Spleen (tissue), 11 donors: Measurements from ENCODE around the gene HECTD3. TPM values are rescaled to one million over a fixed set of nuclear protein-coding genes. Genes with fewer than 3 reads are reported as not detected.

Source experiments
- DNase-seq: peaks from one replicate; pipeline ENCODE4 v3.0.0-alpha.2; 2020
- H3K27ac ChIP-seq, 8 donors: fragments of 200-600 bp; sonication (generic) in 7 of 8; 1 replicate in 4 of 8; 2 replicates in 4 of 8; pipeline versions ENCODE4 v1.5.0 to v1.8.0; 2016 to 2021; ENCODE audit warnings: inconsistent platforms in 4 of 8, mild to moderate bottlenecking in 4 of 8, moderate library complexity in 1 of 8
- H3K27me3 ChIP-seq, 7 donors: fragments of 200-600 bp; sonication (generic) in 6 of 7; replicated peaks in 1 of 7; 1 replicate in 4 of 7; 2 replicates in 3 of 7; pipeline versions ENCODE4 v1.5.0 to v1.8.0; 2016 to 2021; ENCODE audit warnings: inconsistent platforms in 3 of 7, mild to moderate bottlenecking in 1 of 7
- H3K36me3 ChIP-seq, 6 donors: fragments of 200-600 bp; sonication (generic) in 5 of 6; 1 replicate in 4 of 6; 2 replicates in 2 of 6; pipeline versions ENCODE4 v1.5.0 to v1.8.0; 2016 to 2021; ENCODE audit warnings: inconsistent platforms in 2 of 6
- H3K4me1 ChIP-seq, 6 donors: fragments of 200-600 bp; sonication (generic) in 5 of 6; 1 replicate in 3 of 6; 2 replicates in 3 of 6; pipeline versions ENCODE4 v1.5.0 to v1.8.0; 2016 to 2021; ENCODE audit warnings: inconsistent platforms in 3 of 6
- H3K4me3 ChIP-seq, 8 donors: fragments of 200-600 bp; sonication (generic) in 7 of 8; 1 replicate in 4 of 8; 2 replicates in 4 of 8; pipeline versions ENCODE4 v1.5.0 to v1.8.0; 2016 to 2021; ENCODE audit warnings: inconsistent platforms in 4 of 8, mild to moderate bottlenecking in 4 of 8, moderate library complexity in 2 of 8
- H3K9me3 ChIP-seq, 8 donors: fragments of 200-600 bp; sonication (generic) in 7 of 8; 1 replicate in 4 of 8; 2 replicates in 4 of 8; pipeline versions ENCODE4 v1.5.0 to v1.8.0; 2016 to 2021; ENCODE audit warnings: inconsistent platforms in 4 of 8
- CTCF ChIP-seq, 11 experiments: fragments of 200-600 bp in 7 of 11; fragments of 450-650 bp in 4 of 11; sonication (generic) in 4 of 11; IDR thresholded peaks in 8 of 11; conservative IDR thresholded peaks in 3 of 11; 1 replicate in 7 of 11; 2 replicates in 4 of 11; pipeline versions ENCODE4 v1.4.0 to v1.8.0; 2016 to 2021; ENCODE audit warnings: antibody characterized with exemption in 11 of 11, inconsistent platforms in 4 of 11, mild to moderate bottlenecking in 1 of 11
- POLR2A ChIP-seq, 3 donors: fragments of 450-650 bp; IDR thresholded peaks; one replicate each; pipeline ENCODE4 v1.5.1; 2017; ENCODE audit warnings: antibody characterized with exemption in 3 of 3, mild to moderate bottlenecking in 1 of 3
- POLR2AphosphoS5 ChIP-seq, 3 donors: sonication (generic); formaldehyde crosslinking; IDR thresholded peaks; one replicate each; pipeline ENCODE4 v1.5.1; 2017; ENCODE audit warnings: antibody characterized with exemption in 3 of 3
- WGBS, 5 donors: extraction: QIAGEN DNeasy Blood & Tissue Kit in 3 of 5; methylation state at CpG; one replicate each; pipeline versions ENCODE4 v1.1.5 to v1.1.7; 2013 to 2018; 5-methylcytosine and 5-hydroxymethylcytosine counted together
- intact Hi-C: fragments of 100-400 bp; cut with DNase I; formaldehyde crosslinking; loops from one replicate; pipeline ENCODE4 v1.15.0; 2023; ENCODE audit warnings: low total_unique reads
- polyA plus RNA-seq, 3 donors: library from polyadenylated mRNA; stranded (reverse); fragments of 200-250 nt; gene quantifications; one replicate each; pipeline ENCODE4 v1.2.1, GENCODE V29; 2013
- total RNA-seq, 7 donors: library from RNA; depleted of rRNA in 3 of 7; stranded (reverse); fragments of >200 nt in 3 of 7; fragmentation: NEBNext Ultra II Directional in 4 of 7; extraction: Animal tissue kit (Norgen Biotek cat#: 25700) in 4 of 7; gene quantifications; one replicate each; pipeline versions ENCODE4 v1.1.0 to v1.2.1, GENCODE V29; 2016 to 2021
- donor health status: healthy with polysubstance abuse.
- donor health status: DM: no; HTN: no; CAD: no; lungs with moderate emphysema.
- donor health status: DM: no; HTN: no; CAD: no.
- donor health status: Bipolar disorder and iron deficiency.
- donor health status: healthy.
- donor health status: DM: no; HTN: no; CAD: no.
- donor health status: DM: yes; HTN: yes; CAD: no.

The HECTD3 gene
- total and polyA plus RNA-seq, 10 donors: 13.3 to 50.7 (median 35.6) TPM

DNA sequence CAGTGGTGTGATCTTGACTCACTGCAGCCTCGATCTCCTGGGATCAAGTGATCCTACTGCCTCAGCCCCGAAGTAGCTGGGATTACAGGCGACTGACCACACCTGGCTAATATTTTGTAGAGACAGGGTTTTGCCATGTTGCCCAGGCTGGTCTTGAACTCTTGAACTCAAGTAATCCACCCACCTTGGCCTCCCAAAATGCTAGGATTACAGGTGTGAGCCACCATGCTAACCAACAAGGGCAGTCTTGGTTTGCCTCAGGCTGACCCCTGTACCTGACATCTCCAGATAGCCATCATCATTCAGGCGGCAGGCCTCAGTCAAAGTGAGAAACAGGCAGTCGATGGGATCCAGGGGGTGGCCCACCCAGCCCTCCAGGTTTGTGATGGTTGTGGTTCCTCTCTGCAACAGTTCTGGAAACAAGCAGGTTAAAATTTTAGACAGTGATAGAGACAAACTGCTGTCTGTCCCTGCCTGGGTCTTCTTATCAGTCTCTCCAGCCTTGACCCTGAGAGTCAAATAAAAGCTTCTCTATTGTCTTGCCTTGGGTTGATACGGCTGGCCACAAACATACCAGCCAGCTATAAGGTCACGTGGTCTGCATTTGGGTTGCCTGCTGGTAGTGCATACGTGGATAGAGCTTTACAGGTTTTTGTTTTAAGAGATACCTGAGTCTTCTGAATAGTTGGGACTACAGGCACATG lies 27.7 kb upstream of the HECTD3 start:
- Histone ChIP-seq H3K4me1 (peaks cover 0 to 3% (median 0%) of the 10 kb centered on the region in 6 donors), H3K36me3 (peaks cover 0 to 17% (median 0%) of the 10 kb centered on the region in 6 donors), H3K27me3 (no peaks in the 10 kb centered on the region), H3K4me3 (no peak overlapping the region), H3K27ac (no peak overlapping the region), H3K9me3 (no peaks in the 10 kb centered on the region)
- no peak for TF ChIP-seq POLR2AphosphoS5 (IDR thresholded peaks at IDR 0.05)
- no peak for TF ChIP-seq POLR2A (IDR thresholded peaks at IDR 0.05)
- no peak for TF ChIP-seq CTCF (IDR thresholded peaks at IDR 0.05 in 8 of 11, conservative IDR thresholded peaks at IDR 0.05 in 3 of 11)
- intact Hi-C loops: no loop called here
- no peak for DNase-seq
- WGBS, 5 donors: 84 to 90% (median 89%) methylated on average over 4 to 8 of the region's 8 CpGs

- H3K4me1 ChIP-seq: peaks cover 0 to 9% (median 0%) of the 10 kb centered on the region in 6 donors
- H3K4me3 ChIP-seq: no peak overlapping the region
- TF ChIP-seq POLR2AphosphoS5 (IDR thresholded peaks at IDR 0.05) (no peak), POLR2A (IDR thresholded peaks at IDR 0.05) (no peak), CTCF (IDR thresholded peaks at IDR 0.05 in 8 of 11, conservative IDR thresholded peaks at IDR 0.05 in 3 of 11) (no peak)
- intact Hi-C loops: no loop called here
- DNase-seq: no peak
- no peak overlapping the region for H3K27ac ChIP-seq
- H3K27me3 ChIP-seq: no peaks in the 10 kb centered on the region
- H3K36me3 ChIP-seq: peaks cover 0 to 16% (median 0%) of the 10 kb centered on the region in 6 donors
- WGBS, 5 donors: 81 to 100% (median 90%) methylated on average over 2 of the region's 2 CpGs
- no peaks in the 10 kb centered on the region for H3K9me3 ChIP-seq
These were observed 27.1 kb upstream of the HECTD3 start for GRCh38 chr1:45038240-45038639.

GRCh38 chr1:45037456-45037855 lies 26.3 kb upstream of the HECTD3 start:
- TF ChIP-seq POLR2AphosphoS5 (IDR thresholded peaks at IDR 0.05) (no peak), CTCF (IDR thresholded peaks at IDR 0.05 in 8 of 11, conservative IDR thresholded peaks at IDR 0.05 in 3 of 11) (no peak), POLR2A (IDR thresholded peaks at IDR 0.05) (no peak)
- intact Hi-C loops: no loop called here
- Histone ChIP-seq H3K9me3 (no peaks in the 10 kb centered on the region), H3K36me3 (peaks cover 0 to 15% (median 0%) of the 10 kb centered on the region in 6 donors), H3K27me3 (no peaks in the 10 kb centered on the region), H3K4me3 (no peak overlapping the region), H3K27ac (no peak overlapping the region), H3K4me1 (peaks cover 0 to 13% (median 0%) of the 10 kb centered on the region in 6 donors)
- no peak for DNase-seq

DNA sequence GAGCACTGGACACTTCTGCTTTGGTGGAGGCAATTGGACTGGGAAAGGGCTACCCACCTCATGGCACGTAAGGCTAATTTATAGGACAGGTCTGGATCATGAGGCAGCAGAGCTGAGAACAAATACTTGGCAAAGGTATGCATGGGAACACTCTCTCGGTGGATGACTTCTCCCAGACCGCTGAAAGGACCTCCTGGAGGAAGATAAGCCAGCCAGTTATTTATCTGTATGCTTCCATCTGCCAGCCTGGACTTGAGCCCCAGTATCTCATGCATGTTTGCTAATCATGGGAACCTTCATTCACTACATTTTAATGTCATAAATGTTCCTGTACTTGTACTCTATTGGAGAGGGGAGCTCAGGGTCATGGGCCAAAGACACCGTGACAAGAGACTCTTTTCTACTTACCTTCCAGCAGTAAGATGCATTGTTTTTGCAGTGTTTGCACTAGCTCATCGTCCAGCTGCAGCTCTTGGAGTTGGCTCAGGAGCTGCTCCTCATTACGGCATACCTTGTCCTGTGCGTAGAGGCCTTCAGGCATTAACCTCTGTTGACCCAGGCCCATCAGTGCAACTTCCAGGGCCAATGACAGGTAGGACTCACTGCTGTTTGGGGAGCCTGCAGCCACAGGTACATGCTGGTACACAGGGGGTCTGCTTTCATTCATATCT lies 24.6 kb upstream of the HECTD3 start:
- Histone ChIP-seq H3K27ac (no peak overlapping the region), H3K4me1 (peaks cover 0 to 13% (median 0%) of the 10 kb centered on the region in 6 donors), H3K36me3 (peaks cover 0 to 15% (median 0%) of the 10 kb centered on the region in 6 donors), H3K27me3 (no peaks in the 10 kb centered on the region), H3K4me3 (no peak overlapping the region), H3K9me3 (no peaks in the 10 kb centered on the region)
- whole genome bisulfite sequencing, 5 donors: 83 to 94% (median 93%) methylated on average over 7 of the region's 7 CpGs
- TF ChIP-seq CTCF (IDR thresholded peaks at IDR 0.05 in 8 of 11, conservative IDR thresholded peaks at IDR 0.05 in 3 of 11): no peak
- no peak for TF ChIP-seq POLR2AphosphoS5 (IDR thresholded peaks at IDR 0.05)
- no peak for TF ChIP-seq POLR2A (IDR thresholded peaks at IDR 0.05)
- intact Hi-C loops: no loop called here
- no peak for DNase-seq
